Measurements from ENCODE around the gene GALNT14. TPM values are rescaled to one million over a fixed set of nuclear protein-coding genes. Genes with fewer than 3 reads are reported as not detected.

Gene GALNT14
- total RNA-seq, 4 donors from 2014 or later = 8.3 to 26.1 (median 16.3) TPM

DNA sequence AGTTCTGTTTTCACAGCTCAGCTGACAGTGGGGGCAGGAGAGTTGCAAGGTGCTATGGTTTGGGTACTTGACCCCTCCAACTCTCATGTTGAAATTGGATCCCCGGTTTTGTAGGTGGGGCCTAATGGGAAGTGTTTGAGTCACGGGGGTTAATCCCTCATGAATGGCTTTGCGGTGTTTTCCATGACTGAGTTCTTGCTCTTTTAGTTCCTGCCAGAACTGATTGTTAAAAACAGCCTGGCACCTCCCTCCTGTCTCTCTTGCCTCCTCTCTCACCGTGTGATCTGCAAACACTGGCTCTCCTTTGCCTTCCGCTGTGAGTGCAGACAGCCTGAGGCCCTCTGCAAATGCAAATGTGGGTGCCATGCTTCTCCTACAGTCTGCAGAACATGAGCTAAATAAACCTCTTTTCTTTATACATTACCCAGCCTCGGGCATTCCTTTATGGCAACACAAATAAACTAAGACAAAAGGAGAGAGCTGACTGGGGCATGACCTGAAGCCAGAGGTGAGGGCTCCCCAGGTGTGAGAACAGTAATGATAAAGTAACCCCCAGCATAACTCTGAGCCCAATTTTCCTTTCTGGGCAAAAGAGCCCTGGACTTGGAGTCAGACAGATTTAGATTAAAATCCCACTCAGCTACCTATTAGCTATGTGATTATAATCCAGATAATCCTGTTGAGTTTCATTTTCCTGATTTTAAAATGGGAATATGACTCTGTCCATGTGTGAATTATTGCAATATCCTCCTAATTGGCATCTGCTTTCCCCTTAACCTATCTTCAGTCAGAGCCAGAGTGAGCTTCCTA, 266.1 kb downstream of the GALNT14 start:
- Histone ChIP-seq H3K9me3 (no peaks in the 10 kb centered on the region), H3K27ac (no peak overlapping the region), H3K27me3 (no peaks in the 10 kb centered on the region), H3K36me3 (no peaks in the 10 kb centered on the region), H3K4me1 (no peaks in the 10 kb centered on the region), H3K4me3 (no peak overlapping the region)
- no peak for DNase-seq
- TF ChIP-seq POLR2A (IDR thresholded peaks at IDR 0.05) = no peak
- TF ChIP-seq, protein P1, sequence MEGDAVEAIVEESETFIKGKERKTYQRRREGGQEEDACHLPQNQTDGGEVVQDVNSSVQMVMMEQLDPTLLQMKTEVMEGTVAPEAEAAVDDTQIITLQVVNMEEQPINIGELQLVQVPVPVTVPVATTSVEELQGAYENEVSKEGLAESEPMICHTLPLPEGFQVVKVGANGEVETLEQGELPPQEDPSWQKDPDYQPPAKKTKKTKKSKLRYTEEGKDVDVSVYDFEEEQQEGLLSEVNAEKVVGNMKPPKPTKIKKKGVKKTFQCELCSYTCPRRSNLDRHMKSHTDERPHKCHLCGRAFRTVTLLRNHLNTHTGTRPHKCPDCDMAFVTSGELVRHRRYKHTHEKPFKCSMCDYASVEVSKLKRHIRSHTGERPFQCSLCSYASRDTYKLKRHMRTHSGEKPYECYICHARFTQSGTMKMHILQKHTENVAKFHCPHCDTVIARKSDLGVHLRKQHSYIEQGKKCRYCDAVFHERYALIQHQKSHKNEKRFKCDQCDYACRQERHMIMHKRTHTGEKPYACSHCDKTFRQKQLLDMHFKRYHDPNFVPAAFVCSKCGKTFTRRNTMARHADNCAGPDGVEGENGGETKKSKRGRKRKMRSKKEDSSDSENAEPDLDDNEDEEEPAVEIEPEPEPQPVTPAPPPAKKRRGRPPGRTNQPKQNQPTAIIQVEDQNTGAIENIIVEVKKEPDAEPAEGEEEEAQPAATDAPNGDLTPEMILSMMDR (IDR thresholded peaks at IDR 0.05) = no peak

DNA sequence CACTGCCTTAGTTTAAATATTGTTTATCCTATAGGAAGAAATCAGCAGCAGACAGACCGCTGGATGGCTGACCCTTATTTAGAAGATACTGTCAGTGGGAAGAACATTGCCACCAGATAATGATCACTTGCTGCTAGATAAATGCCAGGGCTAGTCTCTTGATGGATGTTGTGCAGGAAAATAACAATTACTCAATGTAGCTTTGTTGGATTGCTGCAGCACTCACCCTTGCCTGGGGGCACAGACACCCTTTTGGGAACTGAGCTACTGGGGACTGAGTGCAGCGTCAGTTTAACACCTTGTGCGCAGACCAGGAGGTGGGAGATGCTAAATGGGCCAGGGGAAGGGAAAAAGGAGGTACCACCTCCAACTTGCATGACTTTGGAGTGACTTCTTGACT, 266.8 kb downstream of the GALNT14 start:
- DNase-seq = no peak
- Histone ChIP-seq H3K9me3 (no peaks in the 10 kb centered on the region), H3K36me3 (no peaks in the 10 kb centered on the region), H3K4me1 (no peaks in the 10 kb centered on the region), H3K4me3 (no peak overlapping the region), H3K27ac (no peak overlapping the region), H3K27me3 (no peaks in the 10 kb centered on the region)
- no peak for TF ChIP-seq POLR2A (IDR thresholded peaks at IDR 0.05)
- TF ChIP-seq, protein P1 (IDR thresholded peaks at IDR 0.05) = no peak

DNA sequence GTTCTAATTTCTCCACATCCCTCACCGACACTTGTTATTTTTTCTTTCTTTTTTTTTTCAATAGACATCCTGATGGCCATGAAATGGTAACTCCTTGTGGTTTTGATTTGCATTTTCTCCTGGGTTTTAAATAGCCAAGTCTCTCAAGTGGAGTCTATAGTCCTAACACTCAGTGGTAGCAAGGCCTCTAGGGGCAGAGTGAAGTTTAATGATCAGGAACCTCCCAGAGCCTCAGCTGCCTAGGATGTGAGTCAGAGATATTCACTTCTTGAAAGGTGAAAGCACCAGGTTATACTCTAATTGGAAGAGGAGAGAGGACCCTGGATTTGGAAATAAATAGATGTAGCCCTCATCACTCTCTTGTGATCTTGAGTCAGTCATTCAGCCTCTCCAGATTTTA, 268.3 kb downstream of the GALNT14 start:
- Histone ChIP-seq H3K36me3 (no peaks in the 10 kb centered on the region), H3K27me3 (no peaks in the 10 kb centered on the region), H3K4me3 (no peak overlapping the region), H3K27ac (no peak overlapping the region), H3K9me3 (no peaks in the 10 kb centered on the region), H3K4me1 (no peaks in the 10 kb centered on the region)
- TF ChIP-seq POLR2A (IDR thresholded peaks at IDR 0.05) = no peak
- TF ChIP-seq, protein P1 (IDR thresholded peaks at IDR 0.05) = no peak
- no peak for DNase-seq

DNA sequence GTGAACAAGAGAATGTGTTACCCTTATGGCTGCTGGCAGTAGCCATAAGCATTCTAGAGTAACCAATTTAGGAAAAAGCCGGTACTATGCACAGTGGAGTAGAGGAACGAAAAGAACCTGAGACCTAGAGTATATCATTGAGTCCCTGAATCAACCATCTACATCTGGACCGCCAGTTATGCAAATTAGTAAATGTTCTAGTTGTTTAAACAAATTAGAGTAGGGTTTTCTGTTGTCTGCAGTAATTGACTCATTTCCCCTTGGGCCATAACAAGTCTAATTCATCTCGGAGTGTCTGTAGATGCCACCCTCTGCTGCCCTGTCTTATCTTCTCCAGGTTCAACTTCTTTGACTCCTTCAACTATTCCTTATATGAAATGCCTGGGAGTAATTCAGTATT, 270.9 kb downstream of the GALNT14 start:
- no peaks in the 10 kb centered on the region for H3K36me3 ChIP-seq
- no peaks in the 10 kb centered on the region for H3K4me1 ChIP-seq
- TF ChIP-seq POLR2A (IDR thresholded peaks at IDR 0.05) = no peak
- TF ChIP-seq, protein P1 (IDR thresholded peaks at IDR 0.05) = no peak
- no peak overlapping the region for H3K4me3 ChIP-seq
- no peak overlapping the region for H3K27ac ChIP-seq
- H3K27me3 ChIP-seq = no peaks in the 10 kb centered on the region
- no peak for DNase-seq
- no peaks in the 10 kb centered on the region for H3K9me3 ChIP-seq

DNA sequence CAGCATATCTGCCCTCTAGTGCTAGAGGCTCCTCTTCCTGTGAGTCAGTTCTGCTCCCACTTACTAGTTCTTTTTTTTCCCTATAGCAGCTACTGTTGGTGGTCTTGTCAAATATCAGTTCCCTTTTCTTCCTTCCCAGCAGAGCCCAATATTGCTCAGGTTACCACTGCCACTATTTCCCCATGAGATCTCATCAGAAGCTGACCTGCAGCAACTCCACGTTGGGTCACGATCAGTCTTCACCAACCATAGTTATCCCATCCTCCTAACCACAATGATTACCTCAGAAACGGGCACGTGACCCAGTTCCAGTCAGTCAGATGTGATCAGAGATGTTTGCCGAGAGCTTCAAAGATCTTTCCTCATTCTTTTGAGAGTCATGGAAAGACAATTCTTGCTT, 271.3 kb downstream of the GALNT14 start:
- Histone ChIP-seq H3K27me3 (no peaks in the 10 kb centered on the region), H3K4me1 (no peaks in the 10 kb centered on the region), H3K9me3 (no peaks in the 10 kb centered on the region), H3K4me3 (no peak overlapping the region), H3K27ac (no peak overlapping the region), H3K36me3 (no peaks in the 10 kb centered on the region)
- TF ChIP-seq, protein P1 (IDR thresholded peaks at IDR 0.05) = no peak
- TF ChIP-seq POLR2A (IDR thresholded peaks at IDR 0.05) = no peak
- DNase-seq = no peak
